ENCODE measurements around the gene HOXB4.

HOXB4 gene

GRCh38 chr17:48569240-48569582, 8.9 kb downstream of the HOXB4 start:
- DNase-seq = no peak

GRCh38 chr17:48568499-48569239, 9.5 kb downstream of the HOXB4 start:
- no peak for DNase-seq

- no peak for DNase-seq
Observed at GRCh38 chr17:48567646-48568354, 10.3 kb downstream of the HOXB4 start.

- no peak for DNase-seq
Observed at GRCh38 chr17:48567209-48567608, 10.9 kb downstream of the HOXB4 start.

DNA sequence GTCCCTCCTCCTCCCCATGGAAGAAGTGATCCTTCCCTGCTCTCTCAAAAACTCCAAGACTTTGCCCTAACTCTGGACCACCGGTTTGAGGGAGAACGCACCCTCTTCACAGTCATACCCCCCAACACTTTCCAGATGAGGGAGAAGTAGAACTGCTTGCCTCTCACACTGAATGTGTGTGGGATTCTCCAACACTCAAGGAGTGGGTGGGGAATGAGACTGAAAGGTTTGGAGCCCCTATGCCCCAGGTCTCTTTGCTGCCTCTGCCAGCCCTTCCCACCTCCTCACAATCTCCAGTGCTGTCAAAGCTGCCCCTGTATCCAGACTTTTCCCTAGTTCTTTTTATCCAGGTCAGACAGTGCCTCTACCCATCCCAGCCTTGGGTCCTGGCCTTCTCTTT, 11.4 kb downstream of the HOXB4 start:
- no peak for DNase-seq

DNA sequence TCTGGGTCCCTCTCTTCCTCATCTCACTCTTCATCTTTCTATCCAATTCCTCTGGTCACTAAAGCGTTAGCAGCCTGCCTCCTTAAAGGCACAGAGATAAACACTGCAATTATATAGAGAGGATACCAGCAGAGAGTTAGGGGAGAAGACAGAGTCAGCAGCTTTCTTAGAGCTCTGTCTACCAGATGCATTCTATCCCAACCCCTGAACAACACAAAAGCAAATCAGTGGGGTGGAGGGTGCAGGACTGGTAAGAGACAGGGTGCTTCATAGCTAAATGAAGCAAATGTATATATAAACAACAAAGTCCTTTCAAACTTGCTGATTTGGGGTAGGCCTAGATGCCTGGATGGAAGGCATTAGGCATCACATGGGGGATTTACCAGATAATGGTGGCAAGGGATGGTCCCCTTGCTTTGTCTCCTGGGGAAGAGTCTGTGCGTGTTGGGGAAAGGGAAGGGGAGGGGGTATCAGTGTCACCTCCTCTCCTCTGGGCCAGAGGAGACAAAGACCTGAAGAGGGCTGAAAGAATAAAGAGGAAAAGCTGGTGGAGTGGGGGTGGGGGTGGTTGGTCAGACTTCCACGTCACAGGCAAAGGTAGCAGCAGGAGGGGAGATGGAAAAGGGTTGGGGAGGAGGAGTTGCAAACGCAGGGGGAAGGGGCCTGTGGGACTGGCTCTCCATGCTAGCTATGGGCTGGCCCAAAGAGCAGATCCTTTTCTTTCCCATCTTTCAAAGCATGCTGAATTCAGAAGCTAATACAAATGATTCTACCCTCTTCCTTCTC, 12.0 kb downstream of the HOXB4 start:
- no peak for DNase-seq

- no peak for DNase-seq
Observed at GRCh38 chr17:48565022-48565554, 13.1 kb downstream of the HOXB4 start.

- no peak for DNase-seq
Observed at GRCh38 chr17:48564188-48565021, 13.7 kb downstream of the HOXB4 start.

DNA sequence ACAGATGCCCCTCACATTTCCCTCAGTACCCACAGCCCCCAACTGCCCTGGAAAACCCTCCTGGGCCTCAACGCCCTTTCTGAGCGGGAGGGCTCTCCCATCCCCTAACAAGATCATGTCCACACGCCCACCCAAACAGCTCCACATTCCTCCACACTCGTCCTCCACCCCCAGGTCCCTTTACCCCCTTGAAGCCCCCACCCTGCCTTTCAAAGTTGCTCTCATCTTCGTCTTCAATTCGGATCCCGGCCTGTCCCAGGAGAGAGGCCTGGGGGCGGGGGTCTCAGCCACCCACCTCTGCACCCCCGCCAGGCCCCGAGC, 14.3 kb downstream of the HOXB4 start:
- no peak for DNase-seq

GRCh38 chr17:48563385-48563838, 14.7 kb downstream of the HOXB4 start:
- no peak for DNase-seq

- DNase-seq = no peak
Observed at GRCh38 chr17:48562934-48563333, 15.2 kb downstream of the HOXB4 start.

DNA sequence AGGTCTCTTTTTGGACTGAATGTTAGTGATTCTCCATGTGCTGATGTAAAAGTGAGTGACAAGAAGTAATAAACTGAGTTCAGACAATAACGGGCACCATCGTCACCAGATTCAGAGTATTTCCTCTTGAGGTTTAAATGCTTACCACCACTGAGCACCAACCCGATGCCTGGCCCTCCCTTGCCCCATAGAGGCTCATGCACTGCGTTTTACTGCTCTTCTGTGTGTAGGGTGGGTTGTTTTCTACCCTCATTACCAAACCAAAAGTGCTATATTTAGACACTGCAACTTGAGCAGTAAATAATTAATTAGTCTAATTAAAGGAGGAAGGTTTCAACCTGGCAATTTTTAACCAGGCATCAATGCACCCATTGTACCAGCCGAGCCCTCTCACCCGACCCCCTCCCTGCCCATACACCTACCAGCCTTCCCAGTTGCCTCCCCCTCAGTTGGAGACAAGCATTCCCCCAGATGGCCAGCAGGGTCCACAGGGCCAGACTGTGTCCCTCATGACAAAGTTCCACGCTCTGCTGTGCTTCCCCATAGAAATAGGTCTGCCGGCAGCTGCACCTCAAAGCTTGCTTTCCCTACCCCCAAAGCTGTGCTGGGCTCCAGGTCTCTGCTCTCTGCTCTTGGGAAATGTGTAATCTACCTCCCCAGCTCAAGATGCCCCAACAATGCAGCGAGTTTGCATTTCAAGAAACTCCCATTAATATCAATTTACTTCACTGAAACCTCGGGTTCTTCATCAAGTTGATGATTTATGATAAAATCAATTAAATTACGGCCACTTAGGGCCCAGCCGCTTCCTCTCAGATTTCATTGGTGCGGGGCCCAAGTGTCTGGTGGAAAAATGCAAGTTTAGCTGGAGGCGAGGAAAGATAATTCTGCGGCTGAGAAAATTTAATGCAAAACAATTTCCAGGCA, 16.0 kb downstream of the HOXB4 start:
- no peak for DNase-seq

DNA sequence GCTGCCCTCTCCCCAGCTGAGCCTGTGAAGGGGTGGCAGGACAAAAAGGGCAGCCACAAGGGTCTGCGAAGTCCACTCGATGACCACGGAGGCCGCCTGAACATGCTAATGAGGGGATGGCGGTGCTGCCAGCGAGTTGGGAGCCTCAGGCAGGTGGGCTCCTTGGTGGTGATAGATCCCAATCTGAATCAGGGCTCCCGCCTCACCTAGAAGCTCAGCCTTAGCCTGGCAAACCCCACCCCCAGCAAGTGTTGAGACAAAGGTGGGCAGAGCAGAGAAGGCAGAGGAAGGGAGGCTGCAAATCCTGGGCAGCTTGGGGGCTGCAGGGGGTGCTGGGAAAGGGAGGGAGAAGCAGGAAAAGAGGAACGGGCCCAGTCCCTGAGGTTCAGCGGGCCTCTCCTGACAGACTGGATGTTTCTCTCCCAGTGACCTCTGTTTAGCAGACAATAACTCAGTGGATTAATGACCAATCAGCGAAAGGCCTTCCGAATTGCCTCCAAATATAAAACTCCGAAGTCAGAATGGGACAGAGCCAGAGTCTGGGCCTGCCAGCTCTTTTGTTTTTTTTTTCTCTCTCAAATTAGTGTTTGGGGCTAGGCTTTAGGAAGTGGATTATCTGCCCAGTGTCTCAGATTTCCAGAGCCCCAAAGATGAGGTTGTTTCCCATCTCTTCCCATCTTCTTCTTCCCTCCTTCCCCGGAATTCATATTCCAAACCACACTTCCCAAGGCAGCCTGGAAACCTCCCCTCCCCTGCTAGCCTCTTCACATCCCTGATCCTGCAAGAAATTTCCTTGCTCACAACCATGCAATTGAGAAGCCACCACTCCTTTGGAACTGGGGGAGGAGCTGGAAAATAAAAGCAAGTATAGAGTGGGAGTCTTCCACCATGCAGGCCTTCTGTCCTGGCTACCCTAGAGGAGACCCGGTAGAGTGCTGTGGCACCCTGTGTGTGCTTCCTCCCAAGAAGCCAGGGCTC, 18.0 kb downstream of the HOXB4 start:
- no peak for DNase-seq

DNA sequence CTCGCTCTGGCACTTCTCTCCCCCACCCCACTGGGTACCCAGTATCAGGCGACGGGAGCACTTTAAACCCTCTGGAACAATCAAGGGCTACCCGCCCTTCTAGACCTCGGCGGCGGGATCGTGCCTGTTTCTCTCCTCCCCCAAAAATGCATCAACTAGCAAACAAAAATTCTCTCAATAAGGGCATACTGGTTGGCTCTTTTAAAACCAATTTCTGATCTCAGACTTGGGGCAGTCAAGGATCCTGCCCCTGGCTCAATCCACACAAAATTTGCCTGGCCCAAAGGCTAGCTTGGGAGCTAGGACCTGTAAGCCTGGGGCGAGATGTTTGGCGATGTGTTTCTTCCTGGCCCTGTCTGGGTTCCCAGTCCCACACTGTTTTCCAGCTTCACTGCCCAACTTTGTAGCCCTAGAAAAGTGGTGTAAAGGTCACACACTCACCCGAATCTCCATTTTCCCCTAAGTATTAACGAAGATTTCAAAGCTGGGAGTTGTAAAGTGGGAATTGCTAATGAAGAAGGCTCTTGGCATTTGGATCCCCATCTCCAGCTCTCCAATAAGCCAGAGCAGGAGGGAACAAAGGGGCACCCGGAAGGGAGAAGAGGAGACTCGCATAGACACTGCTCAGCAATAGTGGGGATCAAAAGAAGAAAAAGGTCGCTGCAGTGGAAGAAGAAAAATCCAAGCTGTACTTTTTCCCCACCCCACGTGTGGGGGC, 18.9 kb downstream of the HOXB4 start:
- DNase-seq = no peak

- no peak for DNase-seq
Observed at GRCh38 chr17:48558831-48559121, 19.4 kb downstream of the HOXB4 start.

DNA sequence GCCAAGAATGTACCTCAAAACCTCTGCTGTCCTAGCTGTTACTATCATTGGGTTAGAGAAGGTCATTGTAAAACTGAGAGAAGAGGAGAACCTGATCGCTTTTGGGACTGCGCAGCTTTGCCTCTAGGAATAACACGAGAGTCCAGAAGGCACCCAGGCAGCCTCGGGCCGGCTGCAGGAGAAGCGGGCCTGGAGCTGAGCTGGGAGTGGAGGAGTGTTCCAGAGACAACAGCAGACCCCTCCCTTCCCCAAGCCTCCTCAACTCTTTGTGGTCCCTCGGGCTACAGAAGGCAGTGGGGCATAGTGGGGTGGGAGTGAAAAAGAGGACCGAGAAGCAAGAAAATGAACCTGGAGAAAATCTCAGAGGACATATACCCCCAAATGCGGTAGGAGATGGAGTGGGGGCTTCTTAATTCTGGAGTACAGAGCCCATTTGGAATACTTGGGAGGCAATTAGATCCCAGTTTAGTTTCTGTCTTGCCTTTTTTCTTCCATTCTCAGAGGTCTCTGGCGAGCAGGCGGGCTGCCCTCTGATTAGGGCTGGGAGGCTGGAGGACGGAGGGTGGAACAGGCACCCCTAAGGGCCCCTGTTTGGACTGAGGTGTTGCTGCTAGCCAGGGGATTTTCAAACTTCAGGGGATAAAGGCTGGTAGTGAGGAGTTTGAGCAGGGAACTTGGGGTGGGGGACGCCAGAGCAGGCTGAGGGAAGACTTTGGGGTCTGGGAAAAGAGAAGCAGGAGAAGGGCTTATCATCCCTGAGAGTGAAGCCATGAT, 19.9 kb downstream of the HOXB4 start:
- DNase-seq = no peak

GRCh38 chr17:48556576-48557401, 21.4 kb downstream of the HOXB4 start:
- DNase-seq = no peak

DNA sequence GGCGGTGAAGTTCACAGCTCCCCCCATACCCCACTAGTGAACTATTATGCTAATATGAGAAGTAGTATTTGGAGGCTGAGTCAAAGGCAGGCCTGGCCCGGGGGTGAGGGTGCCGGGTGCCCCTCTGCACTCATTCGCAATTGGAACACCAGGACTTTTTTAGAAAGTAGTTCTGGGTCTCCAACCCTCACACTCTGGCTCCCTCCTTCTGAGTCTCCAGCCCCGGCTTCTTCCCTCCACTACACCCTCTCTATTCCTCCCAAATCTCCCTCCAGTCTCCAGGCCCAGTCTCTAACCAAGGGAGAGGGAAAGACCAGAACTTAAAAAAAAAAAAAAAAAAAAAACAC, 21.9 kb downstream of the HOXB4 start:
- DNase-seq = no peak
